GM21390 (cell line): ENCODE results near the gene CFAP43.

Source experiments
- ATAC-seq: cut with Tn5 transposase; IDR thresholded peaks from one replicate; pipeline ENCODE4 v1.9.1; 2021; ENCODE audit not compliant: unreplicated experiment

CFAP43 gene

DNA sequence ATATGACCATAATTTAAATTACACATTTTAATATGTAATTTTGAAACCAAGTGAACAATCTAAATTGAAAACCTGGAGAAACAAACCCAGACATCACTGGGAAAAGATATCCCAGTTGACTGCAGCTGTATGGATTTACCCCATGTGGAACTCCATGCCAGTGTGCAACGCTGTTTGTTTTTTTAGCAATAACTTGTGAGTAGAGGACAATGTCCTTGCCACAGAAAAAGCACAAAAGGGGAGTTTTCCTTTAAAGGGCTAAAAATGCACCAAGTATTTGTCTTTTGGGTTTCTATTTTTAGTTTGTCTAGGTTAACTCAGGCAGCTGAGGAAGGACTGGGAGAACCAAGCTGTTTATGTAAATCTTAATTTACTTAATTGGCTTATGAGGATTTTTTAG, 131.4 kb downstream of the CFAP43 start:
- ATAC-seq = no peak

DNA sequence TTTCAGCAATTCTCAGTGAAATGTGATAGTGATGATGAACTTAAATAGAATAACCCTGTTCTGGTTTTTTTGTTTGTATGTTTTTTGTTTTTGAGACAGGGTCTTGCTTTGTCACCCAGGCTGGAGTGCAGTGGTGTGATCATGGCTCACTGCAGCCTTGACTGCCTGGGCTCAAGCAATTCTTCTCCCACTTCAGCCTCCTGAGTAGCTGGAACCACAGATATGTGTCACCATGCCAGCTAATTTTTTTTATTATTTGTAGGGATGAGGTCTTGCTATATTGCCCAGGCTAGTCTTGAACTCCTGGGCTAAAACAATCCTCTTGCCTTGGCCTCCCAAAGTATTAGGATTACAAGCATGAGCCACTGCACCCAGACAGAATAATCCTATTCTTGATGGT, 132.2 kb downstream of the CFAP43 start:
- ATAC-seq = no peak

DNA sequence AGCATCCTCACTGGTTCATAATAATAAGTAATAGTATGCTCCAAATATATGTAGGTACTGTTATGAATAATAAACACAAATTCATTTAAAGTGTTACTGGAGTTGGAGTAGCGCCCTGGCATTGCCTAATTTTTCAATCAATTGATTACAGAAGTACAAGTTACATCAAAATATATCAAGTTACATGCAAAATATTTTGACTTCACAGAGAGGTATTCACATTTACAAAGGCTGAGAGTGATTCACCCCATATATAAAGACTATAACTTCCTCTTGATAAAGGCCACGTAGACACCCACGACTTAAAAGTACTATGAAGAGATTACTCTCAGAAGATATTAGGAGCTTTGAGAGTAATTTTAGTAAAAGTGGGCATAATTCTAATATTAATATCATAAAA, 132.9 kb downstream of the CFAP43 start:
- ATAC-seq = no peak

DNA sequence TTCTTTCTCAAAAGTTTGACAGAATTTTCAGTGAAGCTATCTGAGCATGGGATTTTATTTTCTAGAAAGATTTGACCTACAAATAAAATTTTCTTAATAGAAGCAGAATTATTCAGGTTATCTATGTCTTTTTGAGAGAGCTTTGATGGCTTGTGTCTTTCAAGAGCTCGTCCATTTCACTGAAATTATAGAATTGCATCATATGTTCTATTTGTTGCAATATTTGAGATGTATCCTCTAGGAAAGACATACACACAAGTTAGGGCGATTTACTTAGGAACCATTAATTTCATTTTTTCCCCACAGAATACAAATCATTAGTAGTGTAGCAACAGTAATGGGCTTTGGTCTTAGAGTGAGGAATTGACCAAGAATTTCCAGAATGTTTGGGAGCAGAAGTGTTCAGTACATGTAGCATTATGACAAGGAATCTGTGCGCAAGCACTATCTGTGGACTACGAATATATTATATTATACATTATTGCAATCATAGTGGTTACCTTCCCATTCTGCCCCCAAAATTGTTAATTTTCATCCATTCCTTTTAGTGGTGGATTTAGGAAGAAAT, 133.7 kb downstream of the CFAP43 start:
- ATAC-seq = no peak

DNA sequence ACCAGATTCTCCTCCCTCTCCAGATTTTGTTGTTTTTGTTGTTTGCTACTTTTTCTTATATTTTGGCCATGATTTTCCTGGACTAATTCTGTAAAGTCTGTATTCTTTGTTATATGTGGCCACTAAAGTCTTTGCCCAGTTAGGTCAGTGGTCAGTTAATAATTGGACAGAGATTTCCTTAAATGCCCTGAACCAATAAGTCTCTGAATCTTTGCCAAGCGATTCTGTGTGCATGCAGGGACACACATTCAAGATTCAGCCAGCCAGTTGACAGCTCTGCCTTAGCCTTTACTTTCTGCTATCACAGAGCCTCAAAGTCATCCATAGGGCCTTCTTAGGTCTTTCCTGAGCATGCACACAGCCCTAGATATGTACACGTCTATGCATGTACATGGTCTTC, 135.5 kb downstream of the CFAP43 start:
- no peak for ATAC-seq

DNA sequence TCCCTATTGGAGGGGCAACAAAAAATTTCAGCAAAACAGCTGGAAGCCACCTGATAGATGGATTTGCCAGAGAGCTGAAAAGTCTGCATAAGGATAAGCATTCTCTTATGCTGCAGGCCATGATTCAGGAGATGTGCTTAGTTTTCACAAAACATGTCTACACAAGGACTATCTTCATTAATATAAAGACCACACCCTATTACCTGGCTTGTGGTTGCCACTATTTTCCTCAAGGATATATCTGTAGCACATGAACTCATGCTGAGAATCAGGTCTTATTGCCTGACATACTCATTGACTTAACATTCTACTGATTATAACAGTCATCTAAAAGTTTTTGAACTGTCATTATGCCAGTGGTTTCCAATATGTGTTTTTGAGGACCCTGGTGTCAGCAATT, 139.4 kb downstream of the CFAP43 start:
- ATAC-seq = no peak

DNA sequence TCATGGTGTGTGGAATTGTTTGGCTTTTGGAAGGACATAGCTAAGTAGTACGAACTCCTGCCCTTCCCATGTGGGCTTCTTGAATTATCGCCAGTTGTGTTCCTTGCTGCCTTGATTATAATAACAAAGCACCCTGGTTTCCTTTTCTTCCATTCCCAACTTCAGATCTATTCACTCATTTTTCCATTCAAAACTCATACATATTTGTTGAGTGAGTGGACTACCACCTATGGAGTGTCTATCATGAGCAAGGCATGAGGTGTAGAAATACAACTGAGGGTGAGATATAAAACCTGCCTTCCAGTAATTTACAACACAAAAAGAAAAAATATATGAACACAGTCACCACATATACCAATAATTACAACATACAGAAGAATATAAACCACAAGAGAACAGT, 141.6 kb downstream of the CFAP43 start:
- ATAC-seq = no peak

DNA sequence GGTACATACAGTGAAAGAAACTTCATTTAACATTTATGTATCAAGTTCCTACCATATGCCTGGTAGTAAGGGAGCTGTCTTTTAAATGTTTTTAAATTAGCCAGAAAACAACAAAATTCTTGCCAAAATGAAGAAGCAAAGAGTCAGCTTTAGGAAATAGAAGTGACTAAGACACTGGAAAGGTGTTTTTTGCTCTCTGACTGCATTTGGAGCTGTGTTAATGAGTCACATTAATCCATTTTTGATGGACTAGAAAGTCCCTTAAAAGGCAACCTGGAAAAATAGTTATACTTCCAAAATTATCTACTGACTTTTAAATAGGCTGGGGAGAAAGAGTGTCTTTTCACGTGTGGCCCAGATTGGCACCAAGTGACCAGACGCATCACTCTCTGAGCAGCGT, 142.5 kb downstream of the CFAP43 start:
- ATAC-seq = no peak

DNA sequence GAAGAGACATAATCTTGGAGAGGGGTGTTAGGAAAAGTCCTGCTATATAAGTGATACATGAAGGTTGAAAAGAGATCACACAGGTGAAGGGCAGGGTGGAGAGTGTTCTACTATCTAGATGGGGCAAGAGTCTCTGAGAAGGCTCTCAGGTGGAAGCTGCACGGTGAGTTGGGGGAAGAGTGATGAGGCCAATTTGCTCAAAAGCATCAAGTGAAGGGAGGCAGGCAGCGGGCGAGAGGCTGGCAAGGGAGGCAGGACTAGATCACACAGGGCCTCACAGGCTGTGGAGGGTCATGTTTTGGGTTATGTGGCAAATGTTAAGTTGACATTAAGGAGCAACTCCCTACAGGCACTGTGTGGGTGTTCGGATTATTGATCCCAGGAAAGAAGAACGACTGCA, 143.9 kb downstream of the CFAP43 start:
- ATAC-seq = no peak

DNA sequence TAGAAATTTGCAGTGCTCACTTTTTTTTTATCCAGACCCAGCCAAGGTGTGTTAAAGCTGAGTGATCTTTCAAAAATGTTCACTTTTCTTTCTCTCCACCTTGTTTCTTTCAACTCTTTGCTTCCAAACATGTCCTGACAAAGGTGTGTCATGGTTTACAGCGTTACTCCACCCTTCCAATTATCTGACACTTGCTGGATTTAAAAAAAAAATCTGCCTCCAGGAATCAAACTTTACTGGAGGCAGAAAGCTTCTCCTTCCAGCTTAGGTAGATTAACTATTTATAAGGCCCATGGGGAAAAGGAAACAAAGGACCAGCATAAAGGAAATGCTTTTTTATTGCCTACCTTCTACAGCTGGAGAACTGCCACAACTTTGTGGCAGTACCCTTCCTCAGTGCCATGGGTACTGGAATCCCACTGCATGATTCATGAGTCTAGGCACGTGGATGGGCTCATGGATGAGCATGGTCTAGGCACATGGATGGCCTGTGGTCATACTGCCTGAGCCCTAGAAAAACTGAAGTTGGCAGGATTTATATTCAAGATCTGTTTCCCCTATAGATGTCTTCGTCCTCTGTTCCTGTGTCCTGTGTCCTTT, 146.3 kb downstream of the CFAP43 start, which contains the start of gene COL17A1:
Gene COL17A1, minus strand, starts transcription at position 80 of the 600 bp plus-strand sequence. CDS start 5,207 bp downstream, outside the sequence.
- ATAC-seq = no peak

DNA sequence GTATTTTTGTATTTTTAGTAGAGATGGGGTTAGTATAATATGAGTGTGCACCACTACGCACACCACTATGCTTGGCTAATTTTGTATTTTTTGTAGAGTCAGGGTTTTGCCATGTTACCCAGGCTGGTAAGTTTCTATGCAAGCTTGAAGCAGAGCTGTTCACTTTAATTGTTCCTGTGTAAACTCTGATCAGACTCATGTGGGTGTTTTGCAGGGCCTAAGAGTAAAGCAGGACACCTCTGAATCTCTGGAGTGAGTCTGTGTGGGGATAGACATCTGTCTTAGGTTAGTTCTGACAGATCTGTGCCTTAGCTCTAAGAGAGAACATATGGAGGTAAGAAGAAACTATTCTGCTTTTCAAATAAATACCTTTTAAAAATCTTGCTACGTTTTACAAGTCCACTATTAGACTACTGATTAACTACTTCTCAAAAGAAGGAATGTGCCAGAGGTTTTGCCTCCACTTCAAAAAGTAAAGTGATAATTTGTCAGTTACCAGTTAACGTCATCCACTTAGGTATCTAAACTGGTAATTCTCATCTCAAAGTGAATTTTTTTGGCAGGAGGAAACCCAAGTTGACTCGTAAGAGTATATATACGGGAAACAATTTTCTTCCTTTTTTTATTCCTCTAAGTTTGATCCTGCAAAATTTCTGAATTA, 147.6 kb downstream of the CFAP43 start:
- no peak for ATAC-seq

DNA sequence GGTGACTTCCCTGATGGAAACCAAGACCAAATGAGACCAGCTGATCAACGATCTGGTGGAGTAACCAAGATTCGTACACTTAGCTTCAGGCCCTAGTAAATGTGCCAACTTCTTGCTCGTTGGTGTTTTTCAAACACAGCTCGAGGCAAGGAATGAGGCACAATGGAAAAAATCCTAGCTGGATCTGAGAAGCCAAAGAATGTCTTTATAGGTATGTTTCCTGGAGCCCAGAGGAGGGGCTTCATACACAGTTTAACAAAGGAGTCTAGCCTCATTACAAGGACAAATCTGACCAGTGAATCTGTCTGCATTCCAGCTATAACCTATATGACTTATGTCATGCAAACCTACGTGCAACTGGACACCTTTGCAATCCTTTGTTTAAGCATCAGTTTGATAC, 150.2 kb downstream of the CFAP43 start:
- ATAC-seq = no peak

DNA sequence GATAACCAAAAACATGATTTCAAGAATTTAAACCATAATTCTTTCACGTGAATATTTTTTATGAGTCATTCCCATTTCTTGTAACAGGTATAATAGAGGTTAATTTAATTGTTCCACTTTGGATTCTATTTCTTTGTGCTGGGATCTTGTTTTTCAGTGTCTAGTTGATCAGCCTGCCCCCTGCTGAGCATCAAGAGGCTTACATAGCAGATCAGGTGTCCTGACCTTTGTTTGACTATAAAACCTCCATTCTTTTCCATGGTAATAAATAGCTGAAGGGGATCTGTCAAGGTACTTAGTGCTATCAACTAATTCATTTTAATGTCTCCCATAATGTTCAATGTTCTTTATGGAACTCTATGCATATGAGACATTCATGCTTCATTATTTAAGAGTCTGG, 151.4 kb downstream of the CFAP43 start:
- no peak for ATAC-seq
